HG03103 (cell line): ENCODE results near the gene PCDH15.
"Not testable (repeated sequence)": the region's sequence is repeated elsewhere in the genome, so short reads cannot be mapped to it uniquely, and the experiment has no call there.

ENCODE experiments used
- ATAC-seq: cut with Tn5 transposase; IDR thresholded peaks from one replicate; pipeline ENCODE4 v1.9.1; 2021; ENCODE audit warnings: low read depth; ENCODE audit not compliant: unreplicated experiment

Gene PCDH15

DNA sequence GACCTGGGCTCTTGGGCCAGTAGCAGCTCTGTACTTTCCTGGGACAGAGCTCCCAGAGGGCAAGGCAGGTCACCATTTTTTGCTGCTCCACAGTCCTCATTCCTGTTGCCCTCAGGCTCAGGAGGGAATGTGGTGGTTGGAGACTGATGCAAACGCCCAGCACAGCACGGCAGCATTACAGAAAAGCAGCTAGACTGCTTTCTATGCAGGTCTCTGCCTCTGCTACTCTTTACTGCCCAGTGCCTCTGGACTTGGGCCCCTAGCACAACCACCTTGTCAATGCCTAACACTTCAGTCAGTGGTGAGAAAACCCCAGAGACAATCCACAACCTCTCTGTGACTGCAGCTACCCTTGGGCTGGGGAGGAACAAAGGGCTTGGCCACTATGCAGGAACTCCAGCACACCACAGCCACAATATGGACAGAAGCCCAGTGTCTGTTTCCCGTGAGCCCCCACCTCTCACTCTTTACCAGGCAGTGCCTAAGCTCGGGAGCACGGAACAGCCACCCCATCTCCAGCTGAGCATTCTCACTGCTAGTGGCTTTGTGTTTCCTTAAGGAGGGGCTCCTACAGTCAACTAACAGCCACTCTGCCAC lies 790.6 kb downstream of the PCDH15 start:
- no peak for ATAC-seq

DNA sequence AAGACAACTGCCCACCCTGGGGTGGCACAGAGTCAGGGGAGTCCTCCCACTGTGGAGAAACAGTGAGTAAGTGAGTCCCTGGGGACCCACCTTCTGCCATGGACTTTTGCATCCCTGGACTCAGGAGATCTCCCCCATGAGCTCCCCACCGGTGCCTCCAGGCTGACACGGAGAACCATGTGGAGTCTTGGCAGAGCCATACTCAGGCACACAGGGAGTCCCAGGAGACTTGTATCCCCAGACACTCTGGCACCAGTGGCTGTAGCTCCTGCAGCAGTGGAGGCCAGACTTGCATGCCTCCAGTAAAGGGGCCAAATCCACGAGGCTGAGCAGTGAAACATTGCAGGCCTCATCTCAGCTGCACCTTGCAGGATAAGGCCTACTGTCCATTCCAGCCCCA lies 791.4 kb downstream of the PCDH15 start:
- no peak for ATAC-seq

DNA sequence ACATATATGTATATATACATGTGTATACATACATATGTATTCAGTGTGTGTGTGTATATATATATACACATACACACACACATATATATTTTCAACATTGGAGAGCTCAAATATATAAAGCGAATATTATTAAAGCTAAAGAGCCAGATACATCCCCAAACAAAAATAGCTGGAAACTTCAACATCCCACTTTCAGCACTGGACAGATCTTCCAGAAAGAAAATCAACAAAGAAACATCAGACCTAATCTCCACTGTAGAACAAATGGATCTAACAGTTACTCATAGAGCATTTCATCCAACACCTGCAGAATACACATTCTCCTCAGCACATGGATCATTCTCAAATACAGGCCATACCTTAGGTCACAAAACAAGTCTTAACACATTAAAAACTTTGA lies 799.0 kb downstream of the PCDH15 start:
- ATAC-seq = no peak

DNA sequence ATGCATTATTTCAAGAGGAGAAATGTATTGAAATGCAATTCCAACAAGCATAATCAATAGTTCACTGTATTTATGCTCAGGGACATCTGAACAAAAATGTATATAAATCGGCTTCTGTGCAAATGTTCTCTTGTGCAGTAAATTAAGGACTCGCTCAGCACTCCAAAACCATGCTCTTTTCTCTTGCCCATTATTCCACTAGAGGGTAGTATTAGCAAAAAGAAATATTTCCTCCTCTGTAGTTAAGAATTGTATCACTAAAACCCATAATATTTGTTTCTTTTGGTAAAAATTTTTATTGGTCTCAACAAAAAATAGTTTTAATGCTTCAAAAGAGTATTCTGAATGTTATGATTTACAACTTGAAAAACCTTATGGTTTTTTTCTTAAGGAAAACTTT lies 803.1 kb downstream of the PCDH15 start:
- no peak for ATAC-seq

DNA sequence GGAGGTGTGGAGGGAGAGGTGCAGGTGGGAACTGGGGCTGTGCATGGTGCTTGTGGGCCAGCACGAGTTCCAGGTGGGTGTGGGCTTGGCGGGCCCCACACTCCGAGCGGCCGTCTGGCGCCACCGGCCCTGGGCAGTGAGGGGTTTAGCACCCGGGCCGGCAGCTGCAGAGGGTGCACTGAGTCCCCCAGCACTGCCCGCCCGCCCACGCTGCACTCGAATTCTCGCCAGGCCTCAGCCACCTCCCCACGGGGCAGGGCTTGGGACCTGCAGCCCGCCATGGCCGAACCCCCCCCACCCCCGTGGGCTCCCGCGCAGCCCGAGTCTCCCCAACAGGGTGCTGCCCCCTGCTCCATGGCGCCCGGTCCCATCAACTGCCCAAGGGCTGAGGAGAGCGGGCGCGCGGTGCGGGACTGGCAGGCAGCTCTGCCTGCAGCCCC lies 810.2 kb downstream of the PCDH15 start:
- no peak for ATAC-seq

DNA sequence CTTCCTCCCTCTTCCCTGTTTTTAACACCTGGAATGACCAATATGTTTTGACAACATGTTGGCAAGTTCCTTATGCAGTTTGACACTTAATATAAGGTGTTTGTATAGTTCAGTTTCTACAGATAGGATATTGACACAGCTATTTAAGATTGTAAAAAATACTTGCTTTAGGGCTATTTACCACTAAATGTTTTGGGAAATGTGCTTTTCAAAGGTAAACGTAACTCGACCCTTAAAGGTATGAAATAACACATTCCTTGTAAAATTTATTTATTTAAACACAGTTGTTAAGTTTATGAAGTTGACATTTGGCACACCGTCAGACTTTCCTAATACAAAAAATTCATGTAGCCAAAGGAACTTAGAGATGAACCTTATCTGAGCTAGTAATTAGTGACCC lies 817.6 kb downstream of the PCDH15 start:
- ATAC-seq = no peak

DNA sequence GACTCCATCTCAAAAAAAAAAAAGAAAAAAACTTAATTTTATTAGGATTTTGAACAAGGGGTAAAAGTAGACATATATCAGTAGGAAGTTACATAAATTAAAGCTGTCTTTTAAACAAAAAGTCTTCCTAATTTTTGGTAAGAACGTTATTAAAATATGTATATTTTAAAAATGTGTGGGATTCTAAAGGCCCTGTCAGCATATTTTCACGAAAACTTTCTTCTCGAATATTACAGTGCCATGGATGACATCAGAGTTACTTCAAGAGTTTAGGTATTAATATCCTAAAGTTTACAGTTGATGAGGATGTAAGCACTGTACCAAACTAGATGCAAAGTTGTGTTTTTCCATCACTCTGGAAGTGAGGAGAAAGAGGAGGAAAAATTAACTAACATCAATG lies 820.8 kb downstream of the PCDH15 start:
- ATAC-seq = no peak

DNA sequence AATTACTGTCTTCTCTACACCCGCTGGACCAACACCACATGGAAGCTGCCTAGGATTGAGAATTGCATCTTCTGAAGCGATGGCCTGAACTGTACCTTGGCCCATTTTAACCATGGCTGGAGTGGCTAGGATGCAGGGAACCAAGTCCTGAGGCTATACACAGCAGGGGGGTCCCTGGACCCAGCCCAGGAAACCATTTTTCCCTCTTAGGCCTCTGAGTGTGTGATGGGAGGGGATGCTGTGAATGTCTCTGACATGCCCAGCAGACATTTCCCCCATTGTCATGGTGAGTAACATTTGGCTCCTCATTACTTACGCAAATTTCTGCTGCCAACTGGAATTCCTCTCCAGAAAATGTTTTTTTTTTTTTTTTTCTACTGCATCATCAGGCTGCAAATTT lies 822.7 kb downstream of the PCDH15 start:
- no peak for ATAC-seq

DNA sequence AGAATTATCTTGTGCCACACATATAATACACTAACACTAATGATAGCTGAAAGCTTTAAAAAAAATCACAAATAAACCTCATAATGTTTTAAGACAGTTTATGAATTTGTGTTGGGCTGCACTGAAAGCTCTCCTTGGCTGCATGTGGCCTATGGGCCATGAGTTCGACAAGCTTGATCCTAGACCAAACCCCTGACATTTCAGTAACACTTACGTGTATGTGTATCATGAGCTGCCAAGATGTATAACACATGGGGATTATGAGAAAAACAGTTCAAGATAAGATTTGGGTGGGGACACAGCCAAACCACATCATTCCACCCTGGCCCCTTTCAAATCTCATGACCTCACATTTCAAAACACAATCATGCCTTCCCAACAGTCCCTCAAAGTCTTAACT lies 823.8 kb downstream of the PCDH15 start:
- no peak for ATAC-seq

DNA sequence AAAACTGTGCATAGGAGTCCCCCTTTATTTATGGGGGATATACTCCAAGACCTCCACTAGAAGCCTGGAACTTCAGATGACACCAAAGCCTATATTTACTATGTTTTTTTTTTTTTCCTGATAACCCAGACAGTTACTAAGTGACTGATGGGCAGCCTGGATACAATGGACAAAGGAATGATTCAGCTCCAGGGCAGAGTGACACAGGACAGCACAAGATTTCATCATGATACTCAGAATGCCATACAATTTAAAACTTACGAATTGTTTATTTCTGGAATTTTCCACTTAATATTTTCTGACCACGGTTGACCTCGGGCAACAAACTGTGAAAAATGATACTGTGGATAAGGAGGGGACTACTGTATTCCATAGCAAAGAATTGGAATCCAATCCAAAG lies 843.6 kb downstream of the PCDH15 start:
- ATAC-seq = no peak

DNA sequence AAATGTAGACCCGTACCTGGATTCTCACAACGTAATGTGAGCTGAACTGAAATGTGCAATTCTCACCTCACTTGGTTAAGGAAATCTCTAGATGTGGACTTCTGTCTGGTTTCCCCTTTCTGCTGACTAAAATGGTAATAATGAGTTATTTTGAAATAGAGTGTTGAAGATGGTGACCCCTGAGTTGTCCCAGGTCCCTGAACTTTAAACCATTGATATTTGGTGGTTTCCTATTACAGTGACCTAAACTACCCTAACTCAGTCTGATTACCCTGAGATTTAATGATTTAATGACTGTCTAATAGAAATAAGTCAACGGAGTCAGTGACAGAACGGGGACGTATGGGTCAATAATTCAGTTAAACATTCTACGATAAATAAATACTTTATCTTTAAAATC lies 845.9 kb downstream of the PCDH15 start:
- ATAC-seq = no peak

DNA sequence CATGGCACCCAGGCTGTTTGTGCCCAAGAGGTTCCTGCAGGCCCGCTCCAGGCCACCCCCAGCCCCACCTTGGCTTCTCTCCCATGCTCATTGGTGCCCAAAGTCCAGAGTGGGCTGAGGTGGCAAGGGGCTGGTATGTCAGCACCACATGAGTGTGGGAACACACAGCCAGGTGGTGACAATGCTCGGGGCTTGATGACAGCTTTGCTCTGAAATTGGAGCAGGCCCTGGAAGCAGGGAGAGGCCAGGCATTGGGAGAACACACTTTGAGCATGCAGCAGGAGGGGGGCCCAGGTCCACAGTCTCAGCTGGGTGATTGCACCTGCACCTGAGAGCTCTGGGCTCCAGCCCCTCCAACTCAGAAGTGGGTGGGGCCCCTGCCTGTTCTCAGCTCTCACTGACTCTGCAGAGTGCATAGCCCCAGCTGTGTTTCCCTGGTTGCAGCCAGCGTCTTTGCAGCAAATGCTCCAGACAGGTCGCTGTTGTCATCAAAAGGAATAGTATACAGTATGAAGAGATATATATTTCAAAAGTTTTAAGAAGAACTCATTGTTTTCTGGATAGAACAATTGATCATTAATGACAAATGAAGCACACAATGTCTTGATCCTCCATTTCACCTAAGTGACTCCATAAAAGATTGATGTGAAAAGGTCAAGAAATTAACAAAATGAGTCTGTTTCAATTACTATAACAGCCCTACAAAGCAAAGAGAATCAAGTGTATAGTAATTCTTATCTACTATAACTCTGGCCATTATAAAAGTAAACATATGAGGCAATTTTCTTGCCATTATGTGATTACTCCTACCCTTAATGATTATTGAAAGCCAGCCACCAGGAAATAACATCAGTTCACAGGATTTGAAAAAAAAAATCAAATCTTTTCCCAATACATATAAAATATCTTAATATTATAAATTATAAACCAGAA lies 848.1 kb downstream of the PCDH15 start:
- no peak for ATAC-seq

DNA sequence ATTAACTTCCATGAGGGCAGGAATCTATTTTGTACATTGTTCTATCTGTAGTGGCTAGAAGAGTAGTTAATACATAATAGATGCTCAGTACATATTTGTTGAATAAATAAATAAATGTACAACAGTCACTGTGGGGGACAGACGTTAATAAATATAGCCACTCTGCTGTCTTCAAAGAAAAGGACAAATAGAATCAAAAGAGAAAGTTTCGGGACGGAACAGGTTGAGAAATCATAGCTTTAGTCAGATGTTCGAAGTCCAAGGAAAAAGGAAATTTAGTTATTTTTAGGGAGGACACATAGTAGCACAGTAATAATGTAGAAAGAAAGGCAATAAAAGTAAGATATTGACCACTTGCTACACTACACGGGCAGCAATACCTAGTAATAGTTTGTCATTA lies 861.4 kb downstream of the PCDH15 start:
- ATAC-seq = no peak

DNA sequence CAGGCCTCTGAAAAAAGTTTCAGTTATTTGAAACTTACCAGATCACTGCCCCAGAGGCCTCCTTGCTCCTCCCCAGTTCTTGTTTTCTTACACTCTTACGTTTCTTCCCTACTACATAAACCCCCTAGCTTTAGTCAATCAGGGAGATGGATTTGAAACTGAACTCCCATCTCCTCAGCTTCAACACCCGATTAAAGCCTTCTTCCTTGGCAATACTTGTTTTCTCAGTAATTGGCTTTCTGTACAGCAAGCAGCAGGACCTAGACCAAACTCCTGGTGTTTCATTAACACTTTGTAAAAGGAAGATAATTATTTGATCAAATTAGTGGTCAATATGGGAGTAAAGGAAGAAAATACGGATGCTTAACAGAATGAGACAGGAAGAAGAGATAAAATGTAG lies 870.4 kb downstream of the PCDH15 start:
- no peak for ATAC-seq

DNA sequence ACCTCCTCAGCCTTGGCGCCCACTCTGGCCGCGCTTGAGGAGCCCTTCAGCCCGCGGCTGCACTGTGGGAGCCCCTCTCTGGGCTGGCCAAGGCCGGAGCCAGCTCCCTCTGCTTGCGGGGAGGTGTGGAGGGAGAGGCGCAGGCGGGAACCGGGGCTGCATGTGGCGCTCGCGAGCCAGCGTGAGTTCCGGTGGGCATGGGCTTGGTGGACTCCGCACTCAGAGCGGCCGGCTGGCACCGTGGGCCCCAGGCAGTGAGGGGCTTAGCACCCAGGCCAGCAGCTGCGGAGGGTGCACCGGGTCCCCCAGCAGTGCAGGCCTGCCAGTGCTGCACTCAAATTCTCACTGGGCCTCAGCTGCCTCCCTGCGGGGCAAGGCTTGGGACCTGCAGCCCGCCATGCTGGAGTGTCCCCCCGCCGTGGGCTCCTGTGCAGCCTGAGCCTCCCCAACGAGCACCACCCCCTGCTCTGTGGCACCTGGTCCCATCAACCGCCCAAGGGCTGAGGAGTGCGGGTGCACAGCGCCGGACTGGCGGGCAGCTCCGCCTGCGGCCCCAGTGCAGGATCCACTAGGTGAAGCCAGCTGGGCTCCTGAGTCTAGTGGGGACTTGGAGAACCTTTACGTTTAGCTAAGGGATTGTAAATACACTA lies 876.9 kb downstream of the PCDH15 start:
- ATAC-seq = not testable (repeated sequence)

DNA sequence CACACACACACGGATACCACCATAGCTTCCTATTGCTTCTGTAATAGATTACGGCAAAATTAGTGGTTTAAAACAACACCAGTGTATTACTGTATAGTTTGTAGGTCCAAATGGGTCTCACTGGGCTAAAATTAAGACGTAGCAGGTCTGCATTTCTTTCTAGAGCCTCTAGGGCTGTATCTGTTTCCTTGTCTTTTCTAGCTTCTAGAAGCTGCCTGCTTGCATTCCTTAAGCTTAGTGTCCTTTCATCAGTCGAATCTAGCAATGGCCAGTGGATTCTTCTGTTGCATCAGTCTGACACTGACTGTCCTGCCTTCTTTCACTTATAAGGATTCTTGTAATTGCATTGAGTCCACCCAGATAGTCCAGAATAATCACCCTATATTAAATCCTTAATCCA lies 882.3 kb downstream of the PCDH15 start:
- no peak for ATAC-seq

DNA sequence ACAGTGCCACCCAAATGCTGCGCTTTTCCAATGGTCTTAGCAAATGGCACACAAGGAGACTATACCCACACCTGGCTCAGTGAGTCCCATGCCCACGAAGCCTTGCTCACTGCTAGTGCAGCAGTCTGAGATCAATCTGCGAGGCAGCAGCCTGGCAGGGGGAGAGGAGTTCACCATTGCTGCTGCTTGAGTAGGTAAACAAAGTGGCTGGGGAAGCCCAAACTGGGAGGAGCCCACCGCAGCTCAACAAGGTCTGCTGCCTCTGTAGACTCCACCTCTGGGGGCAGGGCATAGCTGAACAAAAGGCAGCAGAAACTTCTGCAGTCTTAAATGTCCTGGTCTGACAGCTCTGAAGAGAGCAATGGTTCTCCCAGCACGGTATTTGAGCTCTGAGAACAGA lies 891.2 kb downstream of the PCDH15 start:
- no peak for ATAC-seq

DNA sequence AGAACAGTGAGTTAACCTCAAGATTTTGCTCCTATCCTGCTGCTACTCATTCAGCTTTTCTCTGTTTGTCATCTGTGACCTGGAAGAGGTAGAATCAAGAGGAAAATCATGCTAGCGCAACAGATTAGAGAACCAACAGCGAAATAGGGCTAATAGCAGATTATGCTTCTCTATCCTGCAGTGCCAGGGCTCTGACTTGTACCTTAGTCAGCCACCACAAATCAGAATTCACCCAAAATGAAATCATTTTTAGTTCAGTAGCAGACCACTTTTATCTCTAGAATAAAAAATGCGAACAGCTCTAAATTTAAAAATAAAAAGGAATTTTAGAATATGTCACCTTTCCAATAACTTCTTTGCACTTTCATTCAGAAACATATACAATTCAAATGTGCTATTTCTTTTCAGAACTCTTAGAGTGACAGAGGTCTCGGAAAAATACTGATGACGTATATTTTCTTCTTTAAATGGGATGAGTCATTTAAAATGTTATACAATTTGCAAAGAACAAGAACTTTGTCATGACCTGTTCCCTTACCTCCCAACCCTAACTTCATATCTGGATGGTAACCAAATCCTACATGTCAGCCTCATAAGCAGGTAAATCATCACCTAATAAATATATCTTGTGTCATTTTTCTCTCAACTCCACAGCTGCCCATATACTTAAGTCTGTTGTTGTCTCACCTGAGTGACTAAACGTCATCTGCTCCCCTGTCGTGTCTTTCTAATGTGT lies 896.4 kb downstream of the PCDH15 start:
- ATAC-seq = no peak

DNA sequence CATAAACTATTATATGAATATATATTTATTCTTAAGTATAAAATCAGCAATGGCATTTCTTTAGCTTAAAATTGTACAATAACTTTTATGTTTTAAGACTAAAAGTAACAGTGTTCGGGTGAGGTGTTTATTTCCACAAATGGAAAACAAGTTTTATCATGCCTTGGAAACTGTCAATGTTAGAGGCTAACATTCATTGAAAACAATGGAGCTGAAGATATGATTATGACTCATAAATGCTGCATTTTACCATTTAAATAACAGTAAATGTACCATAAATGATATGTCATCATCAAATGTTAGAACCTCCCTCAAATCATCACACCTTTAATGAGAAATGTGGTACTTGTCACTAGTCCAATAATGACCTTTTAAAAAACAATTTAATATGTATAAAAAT lies 897.3 kb downstream of the PCDH15 start:
- no peak for ATAC-seq

DNA sequence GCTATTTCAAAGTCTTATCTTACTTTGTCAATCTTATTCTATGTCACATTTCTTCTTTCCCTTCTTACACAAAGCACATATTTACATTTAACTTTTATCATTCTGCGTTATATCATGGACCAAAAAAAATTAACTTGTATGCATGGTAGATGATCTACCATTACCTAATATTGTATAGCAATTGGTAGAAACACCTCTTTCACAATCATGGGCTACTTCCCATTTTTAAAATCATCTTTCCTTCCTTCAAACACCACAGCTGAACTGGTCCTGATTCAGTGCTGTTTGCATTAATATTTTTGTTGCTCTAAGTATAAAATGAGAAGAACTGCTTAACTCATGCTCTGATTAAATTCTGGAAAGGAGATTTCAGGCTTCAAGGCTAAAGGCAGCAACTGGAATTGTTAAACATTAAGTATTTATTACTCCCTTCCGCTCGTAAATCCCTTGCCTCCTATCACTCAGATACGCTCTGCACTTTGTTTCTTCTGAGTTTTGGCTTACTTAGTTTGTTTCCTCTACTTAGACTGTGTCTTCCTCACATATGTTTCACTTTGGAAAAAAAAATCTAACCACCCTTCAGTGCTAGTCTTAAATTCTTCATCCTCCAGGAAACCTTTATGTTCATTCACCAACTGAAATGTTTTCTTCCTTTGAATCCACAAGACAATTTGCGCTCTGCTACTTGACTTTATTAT lies 901.4 kb downstream of the PCDH15 start:
- no peak for ATAC-seq
